GM23338 (cell line): ENCODE results near the gene GCH1. TPM values are rescaled to one million over a fixed set of nuclear protein-coding genes. Genes with fewer than 3 reads are reported as not detected.

Experiments
- ATAC-seq: fragments of 200-7000 bp; cut with Tn5 transposase; 3 replicates; pipeline ENCODE4 v1.9.1; 2020
- DNase-seq: peaks from one replicate; pipeline ENCODE4 v3.0.0-alpha.2; 2015; ENCODE audit warnings: low spot score
- H2AFZ ChIP-seq: fragments of 200-600 bp; sonication (generic); 2 replicates; pipeline ENCODE4 v1.8.0; 2016; ENCODE audit warnings: antibody characterized with exemption, mild to moderate bottlenecking, moderate library complexity
- H3F3A ChIP-seq: fragments of 200-600 bp; sonication (generic); replicated peaks from 2 replicates; pipeline ENCODE4 v1.8.0; 2017; ENCODE audit warnings: antibody characterized with exemption, mixed run types, low read depth
- H3K27ac ChIP-seq: fragments of 200-600 bp; sonication (generic); 2 replicates; pipeline ENCODE4 v1.6.1; 2016; ENCODE audit warnings: low read depth
- H3K27me3 ChIP-seq: fragments of 200-600 bp; sonication (generic); 2 replicates; pipeline ENCODE4 v1.8.0; 2016; ENCODE audit warnings: mild to moderate bottlenecking, mixed run types, moderate library complexity; ENCODE audit not compliant: insufficient read depth
- H3K36me3 ChIP-seq: fragments of 200-600 bp; sonication (generic); 2 replicates; pipeline ENCODE4 v1.8.0; 2016; ENCODE audit warnings: mild to moderate bottlenecking; ENCODE audit not compliant: insufficient read depth
- H3K4me1 ChIP-seq: fragments of 200-600 bp; sonication (generic); 2 replicates; pipeline ENCODE4 v1.8.0; 2016; ENCODE audit warnings: mild to moderate bottlenecking, moderate library complexity; ENCODE audit not compliant: insufficient read depth
- H3K4me2 ChIP-seq: fragments of 200-600 bp; sonication (generic); 2 replicates; pipeline ENCODE4 v1.7.1; 2017; ENCODE audit warnings: mixed run types
- H3K4me3 ChIP-seq: fragments of 200-600 bp; sonication (generic); 2 replicates; pipeline ENCODE4 v1.6.1; 2016; ENCODE audit warnings: mixed run types
- H3K79me2 ChIP-seq: fragments of 200-600 bp; sonication (generic); replicated peaks from 2 replicates; pipeline ENCODE4 v1.8.0; 2017; ENCODE audit warnings: mild to moderate bottlenecking; ENCODE audit not compliant: insufficient read depth
- H3K9me2 ChIP-seq: fragments of 200-600 bp; sonication (generic); 2 replicates; pipeline ENCODE4 v1.8.0; 2017; ENCODE audit not compliant: insufficient read depth
- H4K20me1 ChIP-seq: fragments of 200-600 bp; sonication (generic); replicated peaks from 2 replicates; pipeline ENCODE4 v1.8.0; 2017; ENCODE audit warnings: mild to moderate bottlenecking; ENCODE audit not compliant: insufficient read depth
- H3K27ac Mint-ChIP-seq: 2 replicates; pipeline ENCODE4 v1.8.0; 2020; ENCODE audit warnings: inconsistent platforms, mild to moderate bottlenecking, moderate library complexity, mixed read lengths
- H3K27me3 Mint-ChIP-seq: 3 replicates; pipeline ENCODE4 v1.8.0; 2022; ENCODE audit warnings: low read depth, mild to moderate bottlenecking, moderate library complexity, mixed read lengths, inconsistent platforms; ENCODE audit not compliant: insufficient read depth, poor library complexity
- H3K36me3 Mint-ChIP-seq: 3 replicates; pipeline ENCODE4 v1.8.0; 2021; ENCODE audit warnings: low read depth, mild to moderate bottlenecking, inconsistent platforms, moderate library complexity, mixed read lengths
- H3K4me1 Mint-ChIP-seq: 3 replicates; pipeline ENCODE4 v1.8.0; 2020; ENCODE audit warnings: mild to moderate bottlenecking, inconsistent platforms, mixed read lengths
- H3K4me3 Mint-ChIP-seq: 3 replicates; pipeline ENCODE4 v1.8.0; 2021; ENCODE audit warnings: moderate library complexity, mild to moderate bottlenecking, inconsistent platforms, mixed read lengths
- H3K9me3 Mint-ChIP-seq: 3 replicates; pipeline ENCODE4 v1.8.0; 2020; ENCODE audit warnings: moderate library complexity, mild to moderate bottlenecking, inconsistent platforms, mixed read lengths
- EZH2phosphoT487 ChIP-seq: fragments of 200-600 bp; sonication (generic); IDR thresholded peaks from one replicate; pipeline ENCODE4 v1.8.1; 2018; ENCODE audit warnings: antibody characterized with exemption; ENCODE audit not compliant: unreplicated experiment
- NANOG ChIP-seq: IDR thresholded peaks from 2 replicates; pipeline ENCODE4 v1.6.1; 2016; ENCODE audit warnings: antibody characterized with exemption, borderline replicate concordance
- REST ChIP-seq: IDR thresholded peaks from one replicate; pipeline ENCODE4 v1.6.1; 2018; ENCODE audit warnings: antibody characterized with exemption; ENCODE audit not compliant: unreplicated experiment
- STAT1 ChIP-seq: IDR thresholded peaks from one replicate; pipeline ENCODE4 v1.6.1; 2016; ENCODE audit warnings: antibody characterized with exemption; ENCODE audit not compliant: unreplicated experiment
- ZNF114 ChIP-seq: fragments of 250-450 bp; sonication (Bioruptor Pico); IDR thresholded peaks from 2 replicates; pipeline ENCODE4 v1.5.0; 2020; ENCODE audit warnings: mild to moderate bottlenecking, moderate library complexity
- ZNF462 ChIP-seq: fragments of 250-450 bp; sonication (Bioruptor Pico); IDR thresholded peaks from 2 replicates; pipeline ENCODE4 v1.5.0; 2020; ENCODE audit warnings: mild to moderate bottlenecking, moderate library complexity
- polyA plus RNA-seq: library from polyadenylated mRNA; unstranded; fragments of >200 nt; fragmentation: Nextera tagmentation; extraction: Ambion mirVana; gene quantifications from 2 replicates; pipeline ENCODE4 v1.2.1, GENCODE V29; 2016
- total RNA-seq: library from RNA; depleted of rRNA; stranded (reverse); fragments of >200 nt; shearing (Covaris generic); gene quantifications from 2 replicates; pipeline ENCODE4 v1.2.3, GENCODE V29; 2014

Gene GCH1
- total and polyA plus RNA-seq, 2 experiments from 2014 or later, result 8.7 to 15.0 TPM

GRCh38 chr14:54839701-54840119, 62.9 kb downstream of the GCH1 start (continued):
- TF ChIP-seq ZNF462 (no peak), REST (no peak), NANOG (no peak)

GRCh38 chr14:54838931-54839512, 63.6 kb downstream of the GCH1 start:
- DNase-seq (no peak), ATAC-seq (no peak)
- H3K4me3 Mint-ChIP-seq, result no peak overlapping the region
- peaks cover 5% of the 10 kb centered on the region for H3K27me3 Mint-ChIP-seq
- Histone ChIP-seq H3K4me2 (no peak overlapping the region), H3K36me3 (no peaks in the 10 kb centered on the region), H3K4me3 (no peak overlapping the region), H3F3A (no peaks in the 10 kb centered on the region), H4K20me1 (no peaks in the 10 kb centered on the region), H3K27me3 (no peaks in the 10 kb centered on the region), H3K27ac (no peak overlapping the region), H2AFZ (no peak overlapping the region), H3K4me1 (no peaks in the 10 kb centered on the region), H3K9me2 (peaks cover 10% of the 10 kb centered on the region), H3K79me2 (no peaks in the 10 kb centered on the region)
- H3K4me1 Mint-ChIP-seq, result peaks cover 5% of the 10 kb centered on the region; the same call in 2 of the 3 replicates
- H3K36me3 Mint-ChIP-seq, result peaks cover 6% of the 10 kb centered on the region; the same call in 1 of the 3 replicates
- H3K27ac Mint-ChIP-seq, result no peak overlapping the region
- no peaks in the 10 kb centered on the region; the same call in 2 of the 3 replicates for H3K9me3 Mint-ChIP-seq
- no peak for TF ChIP-seq ZNF114 (CRISPR knock-in tag)
- TF ChIP-seq STAT1, result no peak
- no peak for TF ChIP-seq EZH2phosphoT487
- no peak for TF ChIP-seq ZNF462
